Erythroblast (primary cell): ENCODE data around the gene PLPPR1.

ENCODE experiments used
- GATA1 ChIP-seq: IDR thresholded peaks from 2 replicates; pipeline ENCODE4 v1.6.1; 2011; ENCODE audit warnings: low read depth, mild to moderate bottlenecking, control low read depth, low read length, moderate library complexity
- POLR2A ChIP-seq: IDR thresholded peaks from 2 replicates; pipeline ENCODE4 v1.6.1; 2011; ENCODE audit warnings: mild to moderate bottlenecking, low read length

DNA sequence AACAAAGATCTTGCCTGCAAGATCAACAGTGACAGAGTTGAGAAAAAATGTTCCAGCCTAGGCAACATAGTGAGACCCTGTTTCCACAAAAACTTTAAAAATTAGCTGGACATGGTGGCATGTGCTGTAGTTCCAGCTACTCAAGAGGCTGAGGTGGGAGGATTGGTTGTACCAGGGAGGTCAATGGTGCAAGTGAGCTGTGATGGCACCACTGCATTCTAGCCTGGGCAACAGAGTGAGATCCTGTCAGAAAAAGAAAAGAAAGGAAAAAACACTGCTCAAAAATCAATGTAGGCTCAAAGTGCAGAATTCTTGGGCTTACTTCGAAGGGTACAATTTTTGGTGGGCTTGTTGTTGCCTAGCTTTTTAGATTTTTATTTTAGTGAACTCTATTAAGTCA is 145.4 kb downstream of the PLPPR1 start:
- TF ChIP-seq POLR2A: no peak
- no peak for TF ChIP-seq GATA1
